Type B pancreatic cell (in vitro differentiated cells): ENCODE results near the gene PLCG1. TPM values are rescaled to one million over a fixed set of nuclear protein-coding genes. Genes with fewer than 3 reads are reported as not detected.

Experiments used
- DNase-seq: peaks from one replicate; pipeline ENCODE4 v3.0.0; 2021; ENCODE audit warnings: mixed read lengths; ENCODE audit not compliant: unreplicated experiment; ENCODE audit errors: extremely low spot score
- H3K27ac Mint-ChIP-seq: 2 replicates; pipeline ENCODE4 v1.8.0; 2021; ENCODE audit warnings: mild to moderate bottlenecking, mixed read lengths
- H3K27me3 Mint-ChIP-seq: 2 replicates; pipeline ENCODE4 v1.8.0; 2021; ENCODE audit warnings: mixed read lengths
- H3K36me3 Mint-ChIP-seq: 2 replicates; pipeline ENCODE4 v1.8.0; 2021; ENCODE audit warnings: mixed read lengths
- H3K4me1 Mint-ChIP-seq: one replicate; pipeline ENCODE4 v1.8.0; 2021; ENCODE audit warnings: mixed read lengths; ENCODE audit not compliant: unreplicated experiment
- H3K4me3 Mint-ChIP-seq: 2 replicates; pipeline ENCODE4 v1.8.0; 2021; ENCODE audit warnings: mild to moderate bottlenecking, mixed read lengths
- H3K9me3 Mint-ChIP-seq: 2 replicates; pipeline ENCODE4 v1.8.0; 2021; ENCODE audit warnings: mixed read lengths
- total RNA-seq: library from RNA; stranded (reverse); gene quantifications from 2 replicates; pipeline ENCODE4 v1.2.1, GENCODE V29; 2021; ENCODE audit warnings: low replicate concordance
- TF ChIP-seq, protein P1 (sequence below): fragments of 200-600 bp; sonication (generic); conservative IDR thresholded peaks from 2 replicates; pipeline ENCODE4 v1.5.0; 2021; ENCODE audit warnings: antibody characterized with exemption, mild to moderate bottlenecking

PLCG1 gene
- total RNA-seq, 1 donor from 2014 or later = 241 TPM

DNA sequence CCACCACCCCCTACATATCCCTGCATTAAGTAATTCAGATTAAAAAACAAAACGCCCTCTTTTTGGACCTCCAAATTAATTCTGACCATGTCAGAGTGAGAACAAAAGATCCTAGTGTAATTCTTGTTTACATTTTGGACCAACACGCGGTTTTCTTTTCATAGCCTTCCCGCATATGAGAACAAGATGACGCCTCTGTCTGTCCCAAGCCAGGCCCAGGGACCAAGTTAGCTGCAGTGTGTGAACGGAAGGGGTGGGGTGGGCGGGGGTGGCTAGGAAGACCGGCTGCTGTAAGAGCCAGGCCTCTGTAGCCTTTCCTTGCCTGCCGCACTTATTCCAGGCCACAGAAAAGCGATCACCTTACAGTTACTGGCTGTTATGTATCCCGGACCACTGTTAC lies 68.0 kb downstream of the PLCG1 start:
- peaks cover 14% of the 10 kb centered on the region for H3K36me3 Mint-ChIP-seq
- H3K4me1 Mint-ChIP-seq = no peaks in the 10 kb centered on the region
- no peak overlapping the region for H3K4me3 Mint-ChIP-seq
- TF ChIP-seq, protein P1, sequence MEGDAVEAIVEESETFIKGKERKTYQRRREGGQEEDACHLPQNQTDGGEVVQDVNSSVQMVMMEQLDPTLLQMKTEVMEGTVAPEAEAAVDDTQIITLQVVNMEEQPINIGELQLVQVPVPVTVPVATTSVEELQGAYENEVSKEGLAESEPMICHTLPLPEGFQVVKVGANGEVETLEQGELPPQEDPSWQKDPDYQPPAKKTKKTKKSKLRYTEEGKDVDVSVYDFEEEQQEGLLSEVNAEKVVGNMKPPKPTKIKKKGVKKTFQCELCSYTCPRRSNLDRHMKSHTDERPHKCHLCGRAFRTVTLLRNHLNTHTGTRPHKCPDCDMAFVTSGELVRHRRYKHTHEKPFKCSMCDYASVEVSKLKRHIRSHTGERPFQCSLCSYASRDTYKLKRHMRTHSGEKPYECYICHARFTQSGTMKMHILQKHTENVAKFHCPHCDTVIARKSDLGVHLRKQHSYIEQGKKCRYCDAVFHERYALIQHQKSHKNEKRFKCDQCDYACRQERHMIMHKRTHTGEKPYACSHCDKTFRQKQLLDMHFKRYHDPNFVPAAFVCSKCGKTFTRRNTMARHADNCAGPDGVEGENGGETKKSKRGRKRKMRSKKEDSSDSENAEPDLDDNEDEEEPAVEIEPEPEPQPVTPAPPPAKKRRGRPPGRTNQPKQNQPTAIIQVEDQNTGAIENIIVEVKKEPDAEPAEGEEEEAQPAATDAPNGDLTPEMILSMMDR = no peak
- no peaks in the 10 kb centered on the region for H3K27me3 Mint-ChIP-seq
- peaks cover 7% of the 10 kb centered on the region for H3K9me3 Mint-ChIP-seq
- H3K27ac Mint-ChIP-seq = no peak overlapping the region
- DNase-seq = no peak

DNA sequence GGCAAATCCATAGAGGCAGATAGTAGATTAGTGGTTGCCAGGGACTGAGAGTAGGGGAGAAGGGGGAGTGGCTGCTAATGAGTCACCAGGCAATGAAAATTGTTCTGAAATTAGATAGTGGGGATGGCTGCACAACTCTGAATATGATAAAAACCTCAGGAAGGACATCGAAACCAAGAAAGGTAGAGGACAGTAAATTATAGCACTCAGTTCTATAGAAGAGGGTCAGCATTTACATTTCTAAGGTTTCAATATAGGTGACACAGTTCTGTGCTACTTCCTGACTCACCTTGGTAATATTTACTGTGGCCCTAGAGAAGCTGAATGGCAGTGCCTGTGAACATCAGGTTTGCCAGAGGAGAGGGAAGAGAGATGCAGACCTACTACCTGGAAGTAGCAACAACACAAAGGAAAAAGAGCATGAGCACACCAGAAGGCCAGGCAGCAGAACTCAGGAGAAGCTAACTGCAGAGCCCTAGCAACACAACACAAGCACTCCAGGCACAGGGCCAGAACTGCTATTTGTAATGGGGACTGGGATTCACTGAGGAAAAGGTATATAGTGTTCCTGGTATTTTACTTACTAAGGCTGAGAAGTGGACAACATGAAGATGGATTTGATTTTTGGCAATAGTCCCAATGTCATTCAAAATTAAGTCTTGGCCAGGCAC lies 75.9 kb downstream of the PLCG1 start:
- Mint-ChIP-seq H3K27me3 (no peaks in the 10 kb centered on the region), H3K9me3 (no peaks in the 10 kb centered on the region), H3K4me1 (peaks cover 14% of the 10 kb centered on the region), H3K4me3 (no peak overlapping the region), H3K36me3 (no peaks in the 10 kb centered on the region), H3K27ac (no peak overlapping the region)
- no peak for DNase-seq
- TF ChIP-seq, protein P1 = no peak

DNA sequence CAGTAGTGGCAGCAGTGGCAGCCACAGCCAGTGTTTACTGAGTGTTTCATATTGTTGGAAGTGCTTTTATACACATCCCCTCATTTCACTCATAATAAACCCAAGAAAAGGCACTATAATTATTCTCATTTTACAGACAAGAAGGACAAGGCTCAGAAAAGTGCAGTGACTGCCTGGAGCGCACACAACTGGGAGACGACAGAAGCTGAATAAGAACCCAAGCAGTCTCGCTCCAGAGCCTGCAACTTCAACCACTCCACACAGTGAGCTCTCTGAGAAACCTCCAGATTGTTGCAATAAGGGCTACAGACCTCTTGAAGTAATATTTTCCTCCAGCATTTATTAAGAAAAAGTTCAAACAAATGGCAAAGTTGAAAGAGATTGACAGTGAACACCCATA lies 76.9 kb downstream of the PLCG1 start:
- no peaks in the 10 kb centered on the region for H3K9me3 Mint-ChIP-seq
- TF ChIP-seq, protein P1 = no peak
- H3K4me1 Mint-ChIP-seq = peaks cover 14% of the 10 kb centered on the region
- no peak overlapping the region for H3K27ac Mint-ChIP-seq
- H3K4me3 Mint-ChIP-seq = no peak overlapping the region
- no peak for DNase-seq
- H3K36me3 Mint-ChIP-seq = no peaks in the 10 kb centered on the region
- no peaks in the 10 kb centered on the region for H3K27me3 Mint-ChIP-seq

DNA sequence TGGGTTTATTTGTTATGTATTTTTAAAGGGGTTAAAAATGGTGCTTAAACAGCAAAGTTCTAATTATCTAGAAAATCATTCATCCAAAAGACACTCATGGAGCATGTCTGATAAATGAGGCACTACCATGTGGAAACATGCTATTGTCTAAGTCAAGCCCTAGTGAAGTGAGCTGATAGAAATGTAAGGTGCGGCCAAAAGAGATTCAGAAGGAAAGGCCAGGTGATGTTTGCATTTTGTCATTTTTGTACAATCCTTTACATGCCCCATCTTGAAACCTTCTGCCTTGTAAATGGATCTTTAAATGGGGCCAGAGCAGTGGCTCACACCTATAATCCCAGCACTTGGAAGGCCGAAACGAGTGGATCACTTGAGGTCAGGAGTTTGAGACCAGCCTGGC lies 77.3 kb downstream of the PLCG1 start:
- Mint-ChIP-seq H3K36me3 (no peaks in the 10 kb centered on the region), H3K27ac (no peak overlapping the region), H3K4me1 (peaks cover 14% of the 10 kb centered on the region), H3K9me3 (no peaks in the 10 kb centered on the region), H3K4me3 (no peak overlapping the region), H3K27me3 (no peaks in the 10 kb centered on the region)
- DNase-seq = no peak
- TF ChIP-seq, protein P1 = no peak

DNA sequence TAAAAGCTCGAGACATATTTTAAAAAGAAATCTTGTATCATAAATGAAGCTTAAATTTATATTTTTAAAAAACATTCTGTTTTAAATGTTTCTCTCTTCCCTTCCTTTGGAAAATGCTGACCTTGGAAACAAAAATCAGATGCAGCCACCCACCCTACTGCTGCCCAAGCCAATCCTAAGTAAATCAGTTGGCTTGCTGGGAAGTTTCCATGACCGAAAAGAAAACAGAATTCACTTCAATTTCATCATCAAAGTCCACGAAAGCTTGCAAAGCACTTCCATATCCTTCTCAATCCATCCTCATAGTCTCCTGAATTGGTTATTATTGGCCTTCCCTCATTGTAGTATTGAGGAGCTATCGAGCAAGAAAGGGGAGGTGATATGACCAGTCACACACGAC lies 80.1 kb downstream of the PLCG1 start:
- no peak overlapping the region for H3K4me3 Mint-ChIP-seq
- H3K4me1 Mint-ChIP-seq = peaks cover 20% of the 10 kb centered on the region
- H3K27me3 Mint-ChIP-seq = no peaks in the 10 kb centered on the region
- no peaks in the 10 kb centered on the region for H3K36me3 Mint-ChIP-seq
- TF ChIP-seq, protein P1 = no peak
- H3K27ac Mint-ChIP-seq = no peak overlapping the region
- H3K9me3 Mint-ChIP-seq = no peaks in the 10 kb centered on the region
- DNase-seq = no peak
